ENCODE data around the gene COL5A1. TPM values are rescaled to one million over a fixed set of nuclear protein-coding genes. Genes with fewer than 3 reads are reported as not detected.

Gene COL5A1
- total and polyA plus RNA-seq, 2 experiments from 2014 or later: 2.5 to 13.1 TPM

- no peaks in the 10 kb centered on the region for H3K27me3 ChIP-seq (ENCODE audit: insufficient read depth)
- H2AFZ ChIP-seq: no peak overlapping the region
- ATAC-seq: no peak
- no peaks in the 10 kb centered on the region for H3K36me3 Mint-ChIP-seq (ENCODE audit: low read depth)
- H3K79me2 ChIP-seq (replicated peaks; ENCODE audit: insufficient read depth): no peaks in the 10 kb centered on the region
- no peaks in the 10 kb centered on the region for H3K36me3 ChIP-seq (ENCODE audit: insufficient read depth)
- H3K27me3 Mint-ChIP-seq (ENCODE audit: insufficient read depth, low read depth, poor library complexity): peaks cover 6% of the 10 kb centered on the region
- H3K9me3 Mint-ChIP-seq: peaks cover 3% of the 10 kb centered on the region; the same call in 1 of the 3 replicates
- H3K4me3 ChIP-seq: no peak overlapping the region
- no peaks in the 10 kb centered on the region for H3K9me2 ChIP-seq (ENCODE audit: insufficient read depth)
- no peak for DNase-seq (ENCODE audit: low spot score)
- no peak overlapping the region for H3K4me2 ChIP-seq
- no peaks in the 10 kb centered on the region for H3K4me1 ChIP-seq (ENCODE audit: insufficient read depth)
- no peaks in the 10 kb centered on the region for H4K20me1 ChIP-seq (replicated peaks; ENCODE audit: insufficient read depth)
- H3K27ac Mint-ChIP-seq: no peak overlapping the region
- peaks cover 2% of the 10 kb centered on the region; the same call in 1 of the 3 replicates for H3K4me1 Mint-ChIP-seq
- H3F3A ChIP-seq (replicated peaks; ENCODE audit: low read depth): no peaks in the 10 kb centered on the region
- no peak for TF ChIP-seq EZH2phosphoT487 (IDR thresholded peaks at IDR 0.05; ENCODE audit: unreplicated experiment)
- no peak for TF ChIP-seq CREB1 (CRISPR knock-in tag; IDR thresholded peaks at IDR 0.05; ENCODE audit: low read depth)
- no peak for TF ChIP-seq NANOG (IDR thresholded peaks at IDR 0.05; ENCODE audit: borderline replicate concordance)
- TF ChIP-seq REST (IDR thresholded peaks at IDR 0.05; ENCODE audit: unreplicated experiment): no peak
- TF ChIP-seq ZNF114 (CRISPR knock-in tag; IDR thresholded peaks at IDR 0.05): no peak
- no peak overlapping the region for H3K27ac ChIP-seq (ENCODE audit: low read depth)
- H3K4me3 Mint-ChIP-seq: no peak overlapping the region
Measured at GRCh38 chr9:134691695-134692572, 50.3 kb downstream of the COL5A1 start.

GRCh38 chr9:134692573-134692860 is 50.9 kb downstream of the COL5A1 start:
- H3K79me2 ChIP-seq (replicated peaks; ENCODE audit: insufficient read depth): no peaks in the 10 kb centered on the region
- Mint-ChIP-seq H3K4me3 (no peak overlapping the region), H3K36me3 (ENCODE audit: low read depth) (no peaks in the 10 kb centered on the region)

More at GRCh38 chr9:134692573-134692860, 50.9 kb downstream of the COL5A1 start:
- Histone ChIP-seq H3K9me2 (ENCODE audit: insufficient read depth) (no peaks in the 10 kb centered on the region), H2AFZ (no peak overlapping the region), H3K27me3 (ENCODE audit: insufficient read depth) (no peaks in the 10 kb centered on the region), H3K27ac (ENCODE audit: low read depth) (no peak overlapping the region), H4K20me1 (replicated peaks; ENCODE audit: insufficient read depth) (no peaks in the 10 kb centered on the region), H3K4me2 (no peak overlapping the region), H3K36me3 (ENCODE audit: insufficient read depth) (no peaks in the 10 kb centered on the region), H3K4me1 (ENCODE audit: insufficient read depth) (no peaks in the 10 kb centered on the region), H3K4me3 (no peak overlapping the region), H3F3A (replicated peaks; ENCODE audit: low read depth) (no peaks in the 10 kb centered on the region)
- ATAC-seq: no peak
- TF ChIP-seq REST (IDR thresholded peaks at IDR 0.05; ENCODE audit: unreplicated experiment) (no peak), ZNF331 (CRISPR knock-in tag; IDR thresholded peaks at IDR 0.05; ENCODE audit: low read depth) (no peak), CTCF (conservative IDR thresholded peaks at IDR 0.05; ENCODE audit: low read depth in 2 of 2) (no peak), NANOG (IDR thresholded peaks at IDR 0.05; ENCODE audit: borderline replicate concordance) (no peak), POLR2AphosphoS5 (IDR thresholded peaks at IDR 0.05; ENCODE audit: low read depth) (no peak), JUNB (IDR thresholded peaks at IDR 0.05; ENCODE audit: unreplicated experiment) (no peak), STAT1 (IDR thresholded peaks at IDR 0.05; ENCODE audit: unreplicated experiment) (no peak)
- H3K4me1 Mint-ChIP-seq: peaks cover 2% of the 10 kb centered on the region; the same call in 1 of the 3 replicates
- no peaks in the 10 kb centered on the region for H3K9me3 Mint-ChIP-seq
- H3K27me3 Mint-ChIP-seq (ENCODE audit: insufficient read depth, low read depth, poor library complexity): peaks cover 6% of the 10 kb centered on the region
- H3K27ac Mint-ChIP-seq: no peak overlapping the region
- no peak for DNase-seq (ENCODE audit: low spot score)

Measured in GM23338 (cell line).